ENCODE results near the gene OR5AR1.
"Not testable (repeated sequence)": the region's sequence is repeated elsewhere in the genome, so short reads cannot be mapped to it uniquely, and the experiment has no call there.

The OR5AR1 gene

DNA sequence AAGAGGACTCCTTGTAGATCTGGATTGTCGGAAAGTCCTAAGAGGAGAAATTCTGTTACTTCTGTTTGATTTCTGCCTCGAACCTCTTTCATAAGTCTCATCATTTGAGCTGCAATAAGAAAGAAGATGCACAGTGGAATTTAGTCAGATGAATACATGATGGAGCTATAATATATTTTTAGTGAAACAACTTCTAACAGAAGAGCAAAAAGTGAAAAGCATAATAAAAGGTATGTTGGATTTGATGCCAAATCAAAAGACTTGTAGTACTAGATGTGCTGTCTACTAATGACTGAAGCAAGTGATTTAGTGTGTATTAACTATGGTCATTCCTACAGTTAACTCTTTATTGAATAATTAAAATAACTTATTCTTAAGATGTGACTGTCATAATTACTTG is 21.1 kb upstream of the OR5AR1 start, which contains the start of gene OR5AP2:
Gene OR5AP2, minus strand, starts transcription at position 101 of the 400 bp plus-strand sequence. Its CDS starts 0 bp downstream, at position 101.
- no peaks in the 10 kb centered on the region for H3K36me3 ChIP-seq (replicated peaks)
- TF ChIP-seq CTCF (IDR thresholded peaks at IDR 0.05; ENCODE audit: low read depth, low read length, missing control alignments), result no peak
- H3K4me3 ChIP-seq (ENCODE audit: low read depth, low read length), result no peak within 1 kb of the TSS
- no peaks in the 10 kb centered on the region for H3K27me3 ChIP-seq (replicated peaks)
- no peak for DNase-seq
- in situ Hi-C loops (cut with HindIII; ENCODE audit: low pct_ligation_motif_present, low sequenced_read_pairs), result no loop called here
- H3K27ac ChIP-seq, result no peak within 1 kb of the TSS

DNA sequence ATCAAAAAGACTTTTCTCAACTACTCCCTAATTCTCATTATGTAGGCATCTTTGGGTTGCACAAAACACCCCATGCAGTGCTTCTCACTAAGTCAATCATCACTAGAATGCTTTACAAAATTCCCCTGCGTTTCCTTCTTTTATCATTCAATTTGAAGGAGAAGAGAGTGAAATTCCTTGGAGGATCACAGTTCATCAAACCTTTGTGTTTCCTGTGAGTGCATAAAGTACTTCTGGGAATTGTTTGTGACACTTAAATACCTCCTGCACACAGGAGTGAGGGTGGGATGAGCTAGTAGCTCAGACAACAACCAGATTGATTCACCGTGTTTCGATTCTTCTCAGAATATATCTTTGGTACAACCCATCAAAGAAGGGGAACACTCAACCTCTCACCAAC is 3.7 kb upstream of the OR5AR1 start:
- H3K4me3 ChIP-seq (ENCODE audit: low read depth, low read length), result no peak overlapping the region
- H3K27me3 ChIP-seq (replicated peaks), result no peaks in the 10 kb centered on the region
- no peak overlapping the region for H3K27ac ChIP-seq
- no peaks in the 10 kb centered on the region for H3K36me3 ChIP-seq (replicated peaks)
- TF ChIP-seq CTCF (IDR thresholded peaks at IDR 0.05; ENCODE audit: low read depth, low read length, missing control alignments), result no peak
- no peak for DNase-seq
- in situ Hi-C loops (cut with HindIII; ENCODE audit: low pct_ligation_motif_present, low sequenced_read_pairs), result no loop called here

DNA sequence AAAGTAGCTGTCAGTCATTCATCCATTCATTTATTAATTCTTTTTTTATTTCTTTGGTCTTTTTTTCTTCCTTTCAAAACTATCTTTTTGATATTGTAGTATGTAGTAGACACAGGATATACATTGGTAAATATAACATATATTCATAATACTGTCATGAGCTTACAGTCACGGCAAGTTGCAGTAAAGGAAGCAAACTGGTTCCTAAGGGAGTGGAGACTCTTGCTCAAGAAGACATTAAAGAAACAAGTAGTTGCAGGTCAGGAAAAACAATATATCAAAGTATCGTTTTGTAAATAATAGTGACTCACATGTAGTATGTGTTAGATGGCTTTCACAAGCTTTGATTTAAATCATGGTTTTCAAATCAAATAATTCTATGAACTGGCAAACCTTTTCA is 7.5 kb downstream of the OR5AR1 start:
- H3K27ac ChIP-seq, result no peak overlapping the region
- no peaks in the 10 kb centered on the region for H3K36me3 ChIP-seq (replicated peaks)
- in situ Hi-C loops (cut with HindIII; ENCODE audit: low pct_ligation_motif_present, low sequenced_read_pairs), result no loop called here
- DNase-seq, result no peak
- no peak overlapping the region for H3K4me3 ChIP-seq (ENCODE audit: low read depth, low read length)
- no peaks in the 10 kb centered on the region for H3K27me3 ChIP-seq (replicated peaks)
- TF ChIP-seq CTCF (IDR thresholded peaks at IDR 0.05; ENCODE audit: low read depth, low read length, missing control alignments), result no peak

DNA sequence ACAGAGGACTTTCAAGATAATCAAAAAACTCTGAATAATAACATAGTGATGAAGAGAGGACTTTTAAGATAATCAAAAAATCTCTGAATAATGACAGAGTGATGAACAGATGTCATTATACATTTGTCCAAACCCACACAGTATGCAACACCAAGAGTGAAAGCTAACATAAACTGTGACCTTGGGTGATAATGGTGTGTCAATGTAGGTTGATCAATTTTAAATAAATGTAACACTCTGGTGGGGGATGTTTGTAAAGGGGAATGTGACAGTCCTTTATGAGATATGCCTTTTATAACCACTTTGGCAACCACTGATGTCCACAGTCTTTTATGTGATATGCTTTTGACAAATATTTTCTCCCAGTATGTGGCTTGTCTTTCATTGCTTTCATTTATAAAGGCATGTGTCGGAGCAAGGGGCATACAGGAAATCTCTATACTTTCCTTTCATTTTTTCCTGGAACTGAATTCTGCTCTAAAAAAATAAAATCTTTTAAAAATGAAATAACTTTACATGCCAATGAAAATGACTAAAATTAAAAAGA is 25.1 kb downstream of the OR5AR1 start:
- Histone ChIP-seq H3K27ac (no peak overlapping the region), H3K4me3 (ENCODE audit: low read depth, low read length) (no peak overlapping the region), H3K36me3 (replicated peaks) (no peaks in the 10 kb centered on the region), H3K27me3 (replicated peaks) (no peaks in the 10 kb centered on the region)
- DNase-seq, result no peak
- in situ Hi-C loops (cut with HindIII; ENCODE audit: low pct_ligation_motif_present, low sequenced_read_pairs), result no loop called here
- TF ChIP-seq CTCF (IDR thresholded peaks at IDR 0.05; ENCODE audit: low read depth, low read length, missing control alignments), result no peak

GRCh38 chr11:56691179-56691578 is 27.7 kb downstream of the OR5AR1 start:
- DNase-seq; H3K27me3 ChIP-seq (replicated peaks); H3K27ac ChIP-seq; H3K36me3 ChIP-seq (replicated peaks); in situ Hi-C loops (cut with HindIII; ENCODE audit: low pct_ligation_motif_present, low sequenced_read_pairs); H3K4me3 ChIP-seq (ENCODE audit: low read depth, low read length): not testable (repeated sequence)

- TF ChIP-seq CTCF (IDR thresholded peaks at IDR 0.05; ENCODE audit: low read depth, low read length, missing control alignments), result no peak
- Histone ChIP-seq H3K27me3 (replicated peaks) (no peaks in the 10 kb centered on the region), H3K36me3 (replicated peaks) (no peaks in the 10 kb centered on the region), H3K27ac (no peak overlapping the region), H3K4me3 (ENCODE audit: low read depth, low read length) (no peak overlapping the region)
- in situ Hi-C loops (cut with HindIII; ENCODE audit: low pct_ligation_motif_present, low sequenced_read_pairs), result no loop called here
- no peak for DNase-seq
Observed at GRCh38 chr11:56693428-56693827, 29.9 kb downstream of the OR5AR1 start.
